ENCODE measurements around the gene WSB1. TPM values are rescaled to one million over a fixed set of nuclear protein-coding genes. Genes with fewer than 3 reads are reported as not detected.

The WSB1 gene
- total and polyA plus RNA-seq, 10 of the 15 experiments (the other 5 are each of a cell fraction or from before 2014, with no cell fraction given): 26.6 to 458 (median 101) TPM

DNA sequence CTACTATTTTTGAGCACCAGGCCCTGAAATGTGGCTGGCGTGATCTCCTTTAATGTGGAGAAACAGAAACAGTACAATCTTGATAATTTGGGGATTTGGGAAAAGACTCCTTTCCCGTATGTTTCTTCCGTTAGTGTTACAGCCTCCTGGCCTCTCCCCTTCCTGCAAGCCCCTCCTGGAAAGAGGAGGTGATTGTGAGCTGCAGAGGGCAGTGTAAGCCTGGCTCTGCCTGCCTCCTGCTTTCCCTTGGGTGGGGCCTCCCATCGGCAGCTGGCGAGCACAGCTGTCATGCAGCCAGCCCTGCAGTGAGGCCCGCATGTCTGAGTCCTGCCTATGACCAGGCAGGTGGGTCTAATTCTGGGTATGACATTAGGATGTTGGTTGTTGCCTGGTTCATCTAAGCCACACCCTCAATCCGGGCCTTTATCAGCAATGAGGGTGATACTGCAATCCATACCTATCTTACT lies 48.7 kb upstream of the WSB1 start (continued):
- TF ChIP-seq, protein P1, sequence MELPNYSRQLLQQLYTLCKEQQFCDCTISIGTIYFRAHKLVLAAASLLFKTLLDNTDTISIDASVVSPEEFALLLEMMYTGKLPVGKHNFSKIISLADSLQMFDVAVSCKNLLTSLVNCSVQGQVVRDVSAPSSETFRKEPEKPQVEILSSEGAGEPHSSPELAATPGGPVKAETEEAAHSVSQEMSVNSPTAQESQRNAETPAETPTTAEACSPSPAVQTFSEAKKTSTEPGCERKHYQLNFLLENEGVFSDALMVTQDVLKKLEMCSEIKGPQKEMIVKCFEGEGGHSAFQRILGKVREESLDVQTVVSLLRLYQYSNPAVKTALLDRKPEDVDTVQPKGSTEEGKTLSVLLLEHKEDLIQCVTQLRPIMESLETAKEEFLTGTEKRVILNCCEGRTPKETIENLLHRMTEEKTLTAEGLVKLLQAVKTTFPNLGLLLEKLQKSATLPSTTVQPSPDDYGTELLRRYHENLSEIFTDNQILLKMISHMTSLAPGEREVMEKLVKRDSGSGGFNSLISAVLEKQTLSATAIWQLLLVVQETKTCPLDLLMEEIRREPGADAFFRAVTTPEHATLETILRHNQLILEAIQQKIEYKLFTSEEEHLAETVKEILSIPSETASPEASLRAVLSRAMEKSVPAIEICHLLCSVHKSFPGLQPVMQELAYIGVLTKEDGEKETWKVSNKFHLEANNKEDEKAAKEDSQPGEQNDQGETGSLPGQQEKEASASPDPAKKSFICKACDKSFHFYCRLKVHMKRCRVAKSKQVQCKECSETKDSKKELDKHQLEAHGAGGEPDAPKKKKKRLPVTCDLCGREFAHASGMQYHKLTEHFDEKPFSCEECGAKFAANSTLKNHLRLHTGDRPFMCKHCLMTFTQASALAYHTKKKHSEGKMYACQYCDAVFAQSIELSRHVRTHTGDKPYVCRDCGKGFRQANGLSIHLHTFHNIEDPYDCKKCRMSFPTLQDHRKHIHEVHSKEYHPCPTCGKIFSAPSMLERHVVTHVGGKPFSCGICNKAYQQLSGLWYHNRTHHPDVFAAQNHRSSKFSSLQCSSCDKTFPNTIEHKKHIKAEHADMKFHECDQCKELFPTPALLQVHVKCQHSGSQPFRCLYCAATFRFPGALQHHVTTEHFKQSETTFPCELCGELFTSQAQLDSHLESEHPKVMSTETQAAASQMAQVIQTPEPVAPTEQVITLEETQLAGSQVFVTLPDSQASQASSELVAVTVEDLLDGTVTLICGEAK (IDR thresholded peaks at IDR 0.05; ENCODE audit: borderline replicate concordance): no peak
- TF ChIP-seq IKZF1 (conservative IDR thresholded peaks at IDR 0.05) (peak; percentile 37; the same call in 1 of the 2 replicates), SMAD1 (IDR thresholded peaks at IDR 0.05; ENCODE audit: low read depth, partially characterized antibody) (no peak), CEBPB (IDR thresholded peaks at IDR 0.05; ENCODE audit: borderline replicate concordance in 1 of 2, low read depth in 2 of 2, low read length in 2 of 2) (no peak), LARP7 (IDR thresholded peaks at IDR 0.05) (peak; percentile 15; the same call in 1 of the 2 replicates), SUPT20H (IDR thresholded peaks at IDR 0.05; ENCODE audit: borderline replicate concordance, control insufficient read depth, low read depth, low read length) (no peak), JUNB (IDR thresholded peaks at IDR 0.05) (no peak), ZSCAN29 (IDR thresholded peaks at IDR 0.05) (no peak), CHD2 (IDR thresholded peaks at IDR 0.05; ENCODE audit: borderline replicate concordance, low read depth, low read length) (no peak), KAT2A (conservative IDR thresholded peaks at IDR 0.05; ENCODE audit: control insufficient read depth, low read depth, low read length) (no peak), SKIL (IDR thresholded peaks at IDR 0.05; ENCODE audit: low read depth, poor library complexity, severe bottlenecking) (no peak), IRF4 (IDR thresholded peaks at IDR 0.05; ENCODE audit: low read depth, low read length) (peak; percentile 60; the same call in 1 of the 2 replicates), JUND (IDR thresholded peaks at IDR 0.05; ENCODE audit: low read depth, low read length) (no peak), CHD4 (IDR thresholded peaks at IDR 0.05) (no peak), NR2F1 (conservative IDR thresholded peaks at IDR 0.05) (no peak; the same call in 1 of the 2 replicates), NFIC (IDR thresholded peaks at IDR 0.05; ENCODE audit: low read depth, low read length) (no peak), PAX5 (IDR thresholded peaks at IDR 0.05; ENCODE audit: borderline replicate concordance, low read depth, low read length) (peak; percentile 34; the same call in 1 of the 2 replicates), TAF1 (IDR thresholded peaks at IDR 0.05; ENCODE audit: borderline replicate concordance, low read depth, low read length) (no peak), ATF7 (IDR thresholded peaks at IDR 0.05; ENCODE audit: low read depth) (no peak), BCL11A (IDR thresholded peaks at IDR 0.05; ENCODE audit: low read depth, low read length) (no peak), CREB1 (IDR thresholded peaks at IDR 0.05; ENCODE audit: low read depth) (0 out of 2 replicates have a peak, but pooled peaks have one; percentile 15), SPI1 (IDR thresholded peaks at IDR 0.05; ENCODE audit: borderline replicate concordance, insufficient read depth, low read depth, low read length) (no peak), ELK1 (IDR thresholded peaks at IDR 0.05; ENCODE audit: low read depth, low read length) (no peak)

All from GM12878 (cell line).